GM12878 (cell line): ENCODE results near the gene TFF1. TPM values are rescaled to one million over a fixed set of nuclear protein-coding genes. Genes with fewer than 3 reads are reported as not detected.

Experiments used
- ASH2L ChIP-seq: fragments of 300-600, 200-600 bp; sonication (generic); IDR thresholded peaks from 2 replicates; pipeline ENCODE4 v1.6.1; 2017; ENCODE audit warnings: low read depth, mild to moderate bottlenecking, borderline replicate concordance
- CEBPB ChIP-seq, 2 experiments: fragments of 150-350 bp in 1 of 2; IDR thresholded peaks; 2 replicates each; pipeline ENCODE4 v1.6.1; 2012 to 2014; ENCODE audit warnings: low read depth in 2 of 2, low read length in 2 of 2, borderline replicate concordance in 1 of 2, inconsistent platforms in 1 of 2
- CHD4 ChIP-seq: fragments of 200-600 bp; sonication (generic); IDR thresholded peaks from 2 replicates; pipeline ENCODE4 v1.6.1; 2016; ENCODE audit warnings: mild to moderate bottlenecking
- DPF2 ChIP-seq: fragments of 450-650 bp; IDR thresholded peaks from 2 replicates; pipeline ENCODE4 v1.6.1; 2017; ENCODE audit warnings: mild to moderate bottlenecking
- FOXK2 ChIP-seq: fragments of 450-650 bp; IDR thresholded peaks from 2 replicates; pipeline ENCODE4 v1.6.1; 2017; ENCODE audit warnings: mild to moderate bottlenecking, moderate library complexity
- IRF4 ChIP-seq: IDR thresholded peaks from 2 replicates; pipeline ENCODE4 v1.6.1; 2011; ENCODE audit warnings: low read depth, low read length
- IRF5 ChIP-seq: fragments of 450-650 bp; IDR thresholded peaks from 2 replicates; pipeline ENCODE4 v1.6.1; 2017; ENCODE audit warnings: borderline replicate concordance
- MLLT1 ChIP-seq: fragments of 450-650 bp; IDR thresholded peaks from 2 replicates; pipeline ENCODE4 v1.6.1; 2016; ENCODE audit warnings: mild to moderate bottlenecking
- MXI1 ChIP-seq: fragments of 150-350 bp; IDR thresholded peaks from 2 replicates; pipeline ENCODE4 v1.6.1; 2011; ENCODE audit warnings: low read depth, mild to moderate bottlenecking, inconsistent platforms, low read length, improper control_type of control experiment
- NBN ChIP-seq: fragments of 450-650 bp; IDR thresholded peaks from 2 replicates; pipeline ENCODE4 v1.6.1; 2016
- PML ChIP-seq: IDR thresholded peaks from 2 replicates; pipeline ENCODE4 v1.6.1; 2012; ENCODE audit warnings: low read length, inconsistent platforms
- RAD51 ChIP-seq: fragments of 450-650 bp; IDR thresholded peaks from 2 replicates; pipeline ENCODE4 v1.6.1; 2016; ENCODE audit warnings: moderate library complexity, mild to moderate bottlenecking, inconsistent platforms
- RELA ChIP-seq: fragments of 450-650 bp; IDR thresholded peaks from 2 replicates; pipeline ENCODE4 v1.8.0; 2014; ENCODE audit warnings: borderline replicate concordance; ENCODE audit not compliant: partially characterized antibody
- REST ChIP-seq: IDR thresholded peaks from 2 replicates; pipeline ENCODE4 v1.6.1; 2012; ENCODE audit warnings: mild to moderate bottlenecking, low read depth, low read length
- RFX5 ChIP-seq: IDR thresholded peaks from 2 replicates; pipeline ENCODE4 v1.6.1; 2011; ENCODE audit warnings: low read depth, low read length, improper control_type of control experiment
- TCF3 ChIP-seq: IDR thresholded peaks from 2 replicates; pipeline ENCODE4 v1.6.1; 2012; ENCODE audit warnings: low read depth, mild to moderate bottlenecking, low read length, borderline replicate concordance; ENCODE audit not compliant: insufficient read depth
- polyA plus RNA-seq, 11 experiments: library from polyadenylated mRNA; depleted of rRNA in 4 of 11; unstranded in 6 of 11; stranded (reverse) in 5 of 11; fragments of >200 nt; fragmentation: Nextera tagmentation in 4 of 11; fragmentation: Illumina TruSeq in 1 of 11; extraction: Ambion mirVana in 4 of 11; extraction: Trizol in 1 of 11; gene quantifications; 1 replicate in 1 of 11; 2 replicates in 10 of 11; pipeline versions ENCODE4 v1.2.1 to v1.2.3, GENCODE V29; 2011 to 2016; ENCODE audit warnings: inconsistent platforms in 2 of 11, missing spikeins in 2 of 11, low read depth in 1 of 11
- total RNA-seq, 4 experiments: library from RNA; depleted of rRNA in 3 of 4; stranded (reverse); fragments of >200 nt in 3 of 4; fragmentation: Illumina TruSeq in 1 of 4; extraction: Trizol in 1 of 4; gene quantifications; 2 replicates each; pipeline versions ENCODE4 v1.2.1 to v1.2.3, GENCODE V29; 2013 to 2021
- TF ChIP-seq, protein P1 (sequence below): fragments of 450-650 bp; IDR thresholded peaks from 2 replicates; pipeline ENCODE4 v1.6.1; 2017; ENCODE audit warnings: mild to moderate bottlenecking, moderate library complexity
- TF ChIP-seq, protein P2 (sequence below): fragments of 450-650 bp; IDR thresholded peaks from 2 replicates; pipeline ENCODE4 v1.6.1; 2017; ENCODE audit warnings: mild to moderate bottlenecking

The TFF1 gene
- total and polyA plus RNA-seq, 10 of the 15 experiments (the other 5 are each of a cell fraction or from before 2014, with no cell fraction given): 0.13 TPM; not detected in 9

GRCh38 chr21:42392731-42393442, 26.6 kb upstream of the TFF1 start (continued):
- TF ChIP-seq REST (no peak), MXI1 (no peak), IRF4 (no peak), DPF2 (no peak), NBN (peak; percentile 74; the same call in 1 of the 2 replicates), TCF3 (no peak; the same call in 1 of the 2 replicates), RFX5 (no peak), MLLT1 (no peak), ASH2L (no peak), CEBPB (IDR thresholded peaks at IDR 0.05; ENCODE audit: borderline replicate concordance in 1 of 2, low read depth in 2 of 2, low read length in 2 of 2) (no peak; a peak in 1 of 4 replicates), PML (peak; percentile 62; the same call in 1 of the 2 replicates), RAD51 (no peak), FOXK2 (no peak), RELA (no peak), IRF5 (no peak), CHD4 (no peak)
- TF ChIP-seq, protein P1, sequence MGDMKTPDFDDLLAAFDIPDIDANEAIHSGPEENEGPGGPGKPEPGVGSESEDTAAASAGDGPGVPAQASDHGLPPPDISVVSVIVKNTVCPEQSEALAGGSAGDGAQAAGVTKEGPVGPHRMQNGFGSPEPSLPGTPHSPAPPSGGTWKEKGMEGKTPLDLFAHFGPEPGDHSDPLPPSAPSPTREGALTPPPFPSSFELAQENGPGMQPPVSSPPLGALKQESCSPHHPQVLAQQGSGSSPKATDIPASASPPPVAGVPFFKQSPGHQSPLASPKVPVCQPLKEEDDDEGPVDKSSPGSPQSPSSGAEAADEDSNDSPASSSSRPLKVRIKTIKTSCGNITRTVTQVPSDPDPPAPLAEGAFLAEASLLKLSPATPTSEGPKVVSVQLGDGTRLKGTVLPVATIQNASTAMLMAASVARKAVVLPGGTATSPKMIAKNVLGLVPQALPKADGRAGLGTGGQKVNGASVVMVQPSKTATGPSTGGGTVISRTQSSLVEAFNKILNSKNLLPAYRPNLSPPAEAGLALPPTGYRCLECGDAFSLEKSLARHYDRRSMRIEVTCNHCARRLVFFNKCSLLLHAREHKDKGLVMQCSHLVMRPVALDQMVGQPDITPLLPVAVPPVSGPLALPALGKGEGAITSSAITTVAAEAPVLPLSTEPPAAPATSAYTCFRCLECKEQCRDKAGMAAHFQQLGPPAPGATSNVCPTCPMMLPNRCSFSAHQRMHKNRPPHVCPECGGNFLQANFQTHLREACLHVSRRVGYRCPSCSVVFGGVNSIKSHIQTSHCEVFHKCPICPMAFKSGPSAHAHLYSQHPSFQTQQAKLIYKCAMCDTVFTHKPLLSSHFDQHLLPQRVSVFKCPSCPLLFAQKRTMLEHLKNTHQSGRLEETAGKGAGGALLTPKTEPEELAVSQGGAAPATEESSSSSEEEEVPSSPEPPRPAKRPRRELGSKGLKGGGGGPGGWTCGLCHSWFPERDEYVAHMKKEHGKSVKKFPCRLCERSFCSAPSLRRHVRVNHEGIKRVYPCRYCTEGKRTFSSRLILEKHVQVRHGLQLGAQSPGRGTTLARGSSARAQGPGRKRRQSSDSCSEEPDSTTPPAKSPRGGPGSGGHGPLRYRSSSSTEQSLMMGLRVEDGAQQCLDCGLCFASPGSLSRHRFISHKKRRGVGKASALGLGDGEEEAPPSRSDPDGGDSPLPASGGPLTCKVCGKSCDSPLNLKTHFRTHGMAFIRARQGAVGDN: peak; percentile 73; the same call in 1 of the 2 replicates
- TF ChIP-seq, protein P2, sequence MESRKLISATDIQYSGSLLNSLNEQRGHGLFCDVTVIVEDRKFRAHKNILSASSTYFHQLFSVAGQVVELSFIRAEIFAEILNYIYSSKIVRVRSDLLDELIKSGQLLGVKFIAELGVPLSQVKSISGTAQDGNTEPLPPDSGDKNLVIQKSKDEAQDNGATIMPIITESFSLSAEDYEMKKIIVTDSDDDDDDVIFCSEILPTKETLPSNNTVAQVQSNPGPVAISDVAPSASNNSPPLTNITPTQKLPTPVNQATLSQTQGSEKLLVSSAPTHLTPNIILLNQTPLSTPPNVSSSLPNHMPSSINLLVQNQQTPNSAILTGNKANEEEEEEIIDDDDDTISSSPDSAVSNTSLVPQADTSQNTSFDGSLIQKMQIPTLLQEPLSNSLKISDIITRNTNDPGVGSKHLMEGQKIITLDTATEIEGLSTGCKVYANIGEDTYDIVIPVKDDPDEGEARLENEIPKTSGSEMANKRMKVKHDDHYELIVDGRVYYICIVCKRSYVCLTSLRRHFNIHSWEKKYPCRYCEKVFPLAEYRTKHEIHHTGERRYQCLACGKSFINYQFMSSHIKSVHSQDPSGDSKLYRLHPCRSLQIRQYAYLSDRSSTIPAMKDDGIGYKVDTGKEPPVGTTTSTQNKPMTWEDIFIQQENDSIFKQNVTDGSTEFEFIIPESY: no peak
